ENCODE results near the gene PROK1. TPM values are rescaled to one million over a fixed set of nuclear protein-coding genes. Genes with fewer than 3 reads are reported as not detected.

The PROK1 gene
- total RNA-seq, 4 donors from 2014 or later = 0.34 to 1.9 (median 0.78) TPM; not detected in 1

DNA sequence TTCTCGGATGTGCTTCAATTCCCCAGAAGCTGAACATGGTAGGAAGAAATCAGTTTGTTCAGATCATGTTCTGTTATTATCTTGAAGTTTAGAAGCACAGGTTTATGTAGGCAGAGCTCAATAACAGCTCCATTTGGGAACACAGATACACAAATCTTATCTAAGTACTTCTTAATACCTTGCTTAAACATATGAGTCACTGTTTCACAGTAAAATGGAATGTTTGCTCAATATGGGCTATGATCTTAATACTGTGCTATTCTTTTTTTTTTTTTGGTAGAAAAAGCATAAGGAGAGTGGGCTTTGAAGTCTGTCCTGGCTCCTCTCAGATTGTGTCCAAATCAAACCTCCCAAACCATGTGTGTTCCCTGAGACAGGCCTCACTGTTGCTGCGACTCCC lies 13.4 kb downstream of the PROK1 start:
- TF ChIP-seq, protein P1, sequence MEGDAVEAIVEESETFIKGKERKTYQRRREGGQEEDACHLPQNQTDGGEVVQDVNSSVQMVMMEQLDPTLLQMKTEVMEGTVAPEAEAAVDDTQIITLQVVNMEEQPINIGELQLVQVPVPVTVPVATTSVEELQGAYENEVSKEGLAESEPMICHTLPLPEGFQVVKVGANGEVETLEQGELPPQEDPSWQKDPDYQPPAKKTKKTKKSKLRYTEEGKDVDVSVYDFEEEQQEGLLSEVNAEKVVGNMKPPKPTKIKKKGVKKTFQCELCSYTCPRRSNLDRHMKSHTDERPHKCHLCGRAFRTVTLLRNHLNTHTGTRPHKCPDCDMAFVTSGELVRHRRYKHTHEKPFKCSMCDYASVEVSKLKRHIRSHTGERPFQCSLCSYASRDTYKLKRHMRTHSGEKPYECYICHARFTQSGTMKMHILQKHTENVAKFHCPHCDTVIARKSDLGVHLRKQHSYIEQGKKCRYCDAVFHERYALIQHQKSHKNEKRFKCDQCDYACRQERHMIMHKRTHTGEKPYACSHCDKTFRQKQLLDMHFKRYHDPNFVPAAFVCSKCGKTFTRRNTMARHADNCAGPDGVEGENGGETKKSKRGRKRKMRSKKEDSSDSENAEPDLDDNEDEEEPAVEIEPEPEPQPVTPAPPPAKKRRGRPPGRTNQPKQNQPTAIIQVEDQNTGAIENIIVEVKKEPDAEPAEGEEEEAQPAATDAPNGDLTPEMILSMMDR (IDR thresholded peaks at IDR 0.05) = no peak
- no peak for TF ChIP-seq POLR2A (IDR thresholded peaks at IDR 0.05)
- WGBS, 2 donors = 72 to 81% methylated on average over 2 of the region's 2 CpGs
- intact Hi-C loops (cut with DNase I; ENCODE audit: low total_unique reads) = loop anchor here (5.0 kb wide), 1 partner anchor 52 kb away; no protein-coding TSS in a partner anchor
- no peak for DNase-seq (ENCODE audit: low spot score in 2 of 2)
- H3K4me3 ChIP-seq (ENCODE audit: low read depth, poor library complexity, severe bottlenecking) = no peak overlapping the region

- no peak overlapping the region for H3K4me3 ChIP-seq (ENCODE audit: low read depth, poor library complexity, severe bottlenecking)
- DNase-seq (ENCODE audit: low spot score in 2 of 2) = no peak
- intact Hi-C loops (cut with DNase I; ENCODE audit: low total_unique reads) = no loop called here
- 61 to 68% methylated on average over 7 of the region's 7 CpGs for WGBS, 2 donors
- TF ChIP-seq, protein P1 (IDR thresholded peaks at IDR 0.05) = no peak
- TF ChIP-seq POLR2A (IDR thresholded peaks at IDR 0.05) = no peak
These were observed 14.3 kb downstream of the PROK1 start for GRCh38 chr1:110465038-110465813.

DNA sequence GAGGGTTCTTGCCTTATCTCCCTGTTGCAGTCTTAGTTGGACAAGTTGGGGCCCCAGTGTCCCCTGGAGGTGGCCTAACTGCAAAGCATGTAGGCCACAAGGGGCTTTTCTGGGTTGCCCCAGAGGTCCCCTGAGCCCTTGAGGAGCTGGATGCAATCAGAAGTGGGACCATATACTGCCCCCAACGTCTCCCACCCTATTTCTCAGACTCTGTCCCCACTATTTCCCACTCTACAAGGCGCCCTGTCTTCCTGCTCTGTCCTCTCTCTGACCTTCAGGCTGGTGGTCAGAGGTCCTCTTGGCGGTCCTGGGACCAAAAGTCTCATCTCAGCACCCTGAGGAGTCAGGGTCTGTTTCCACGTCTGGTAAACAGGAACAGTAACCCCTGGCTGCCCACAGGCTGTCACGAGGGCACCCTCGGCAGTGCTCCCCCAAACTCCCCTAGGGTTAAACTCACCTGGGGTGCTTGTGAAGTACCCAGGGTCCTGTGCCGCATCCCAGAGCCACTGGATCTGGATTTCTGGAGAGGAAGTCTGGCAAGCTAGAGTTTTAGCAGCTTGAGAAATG lies 14.9 kb downstream of the PROK1 start:
- intact Hi-C loops (cut with DNase I; ENCODE audit: low total_unique reads) = no loop called here
- WGBS, 2 donors = 74 to 78% methylated on average over 7 of the region's 7 CpGs
- DNase-seq (ENCODE audit: low spot score in 2 of 2) = no peak
- no peak for TF ChIP-seq POLR2A (IDR thresholded peaks at IDR 0.05)
- TF ChIP-seq, protein P1 (IDR thresholded peaks at IDR 0.05) = no peak
- H3K4me3 ChIP-seq (ENCODE audit: low read depth, poor library complexity, severe bottlenecking) = no peak overlapping the region

DNA sequence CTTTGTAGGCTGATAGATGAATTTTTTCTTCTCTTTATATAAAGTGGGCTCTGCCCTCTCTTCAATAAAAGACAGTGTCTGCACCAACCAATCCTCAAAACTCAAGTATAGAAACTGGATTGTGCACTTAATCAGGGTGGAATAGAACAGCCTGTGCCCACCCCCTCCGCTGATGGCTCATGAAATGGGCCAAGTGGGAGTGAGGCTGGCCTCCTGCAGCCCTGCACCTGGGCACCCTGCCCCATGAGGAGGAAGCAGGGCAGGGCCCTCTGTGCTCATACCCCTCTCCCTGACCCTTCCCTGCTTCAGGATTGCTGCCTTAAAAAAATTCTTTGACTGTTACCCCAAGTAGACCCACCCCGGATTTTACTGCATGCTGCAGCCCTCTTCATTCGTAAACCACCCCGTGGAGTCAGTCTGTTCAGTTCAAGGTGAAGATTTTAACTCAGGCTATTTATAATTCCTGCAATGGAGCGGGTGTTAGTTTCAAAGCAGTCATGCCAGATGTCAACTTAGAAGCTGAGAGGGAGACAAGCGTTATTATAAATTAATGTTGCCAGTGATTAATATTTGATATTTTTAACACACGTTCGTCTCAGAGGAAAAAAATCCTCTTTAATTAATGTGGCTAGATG lies 15.8 kb downstream of the PROK1 start:
- WGBS, 2 donors = 70 to 79% methylated on average over 8 of the region's 8 CpGs
- intact Hi-C loops (cut with DNase I; ENCODE audit: low total_unique reads) = no loop called here

DNA sequence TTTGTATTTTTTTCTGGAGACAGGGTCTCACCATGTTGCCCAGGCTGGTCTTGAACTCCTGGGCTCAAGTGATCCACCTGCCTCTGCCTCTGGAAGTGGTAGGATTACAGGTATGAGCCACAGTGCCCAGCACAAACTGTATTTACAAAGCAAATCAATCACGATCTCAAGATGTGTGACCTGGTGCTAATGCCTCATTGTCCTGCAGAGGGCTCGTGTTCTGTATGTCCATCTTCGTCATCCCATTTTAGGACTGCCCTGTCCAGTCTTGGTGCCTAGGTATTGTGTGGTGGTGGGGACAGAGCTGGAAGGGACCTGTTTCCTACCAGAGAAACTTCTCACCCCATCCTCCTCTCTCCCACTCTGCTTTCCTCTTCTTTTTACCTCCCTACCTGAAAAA lies 20.2 kb downstream of the PROK1 start:
- 75 to 86% methylated on average over 3 of the region's 3 CpGs for WGBS, 2 donors
- TF ChIP-seq POLR2A (IDR thresholded peaks at IDR 0.05) = no peak
- TF ChIP-seq, protein P1 (IDR thresholded peaks at IDR 0.05) = no peak
- no peak for DNase-seq (ENCODE audit: low spot score in 2 of 2)
- intact Hi-C loops (cut with DNase I; ENCODE audit: low total_unique reads) = no loop called here
- no peak overlapping the region for H3K4me3 ChIP-seq (ENCODE audit: low read depth, poor library complexity, severe bottlenecking)

More for the DNA sequence above, 15.8 kb downstream of the PROK1 start:
- no peak overlapping the region for H3K4me3 ChIP-seq (ENCODE audit: low read depth, poor library complexity, severe bottlenecking)
- DNase-seq (ENCODE audit: low spot score in 2 of 2) = no peak
- TF ChIP-seq POLR2A (IDR thresholded peaks at IDR 0.05) = no peak
- TF ChIP-seq, protein P1 (IDR thresholded peaks at IDR 0.05) = no peak
